ENCODE data around the gene DEFB112.

The DEFB112 gene

GRCh38 chr6:50049829-50050228, at the start of gene DEFB112:
Gene DEFB112 (minus strand): TSS chr6:50049929. CDS start chr6:50049869, 60 bp downstream.
- DNase-seq (ENCODE audit: low spot score), result no peak

GRCh38 chr6:50098641-50098993, 48.9 kb upstream of the DEFB112 start:
- no peak for DNase-seq (ENCODE audit: low spot score)

GRCh38 chr6:50097966-50098640, 48.4 kb upstream of the DEFB112 start:
- DNase-seq (ENCODE audit: low spot score), result no peak

- DNase-seq (ENCODE audit: low spot score), result no peak
Observed at GRCh38 chr6:50096296-50096695, 46.6 kb upstream of the DEFB112 start.

- DNase-seq (ENCODE audit: low spot score), result no peak
Observed at GRCh38 chr6:50093938-50094272, 44.2 kb upstream of the DEFB112 start.

GRCh38 chr6:50093116-50093937, 43.6 kb upstream of the DEFB112 start:
- DNase-seq (ENCODE audit: low spot score), result no peak

- DNase-seq (ENCODE audit: low spot score), result no peak
Observed at GRCh38 chr6:50091641-50092040, 41.9 kb upstream of the DEFB112 start.

- no peak for DNase-seq (ENCODE audit: low spot score)
Observed at GRCh38 chr6:50089911-50090310, 40.2 kb upstream of the DEFB112 start.

GRCh38 chr6:50087231-50087954, 37.7 kb upstream of the DEFB112 start:
- DNase-seq (ENCODE audit: low spot score), result no peak

- no peak for DNase-seq (ENCODE audit: low spot score)
Observed at GRCh38 chr6:50077385-50077784, 27.7 kb upstream of the DEFB112 start.

- DNase-seq (ENCODE audit: low spot score), result no peak
Observed at GRCh38 chr6:50076431-50076830, 26.7 kb upstream of the DEFB112 start.

GRCh38 chr6:50071921-50072320, 22.2 kb upstream of the DEFB112 start:
- DNase-seq (ENCODE audit: low spot score), result no peak

GRCh38 chr6:50070101-50070500, 20.4 kb upstream of the DEFB112 start:
- DNase-seq (ENCODE audit: low spot score), result no peak

- no peak for DNase-seq (ENCODE audit: low spot score)
Observed at GRCh38 chr6:50062051-50062450, 12.3 kb upstream of the DEFB112 start.

- no peak for DNase-seq (ENCODE audit: low spot score)
Observed at GRCh38 chr6:50056242-50056641, 6.5 kb upstream of the DEFB112 start.

GRCh38 chr6:50047026-50047425, 2.7 kb downstream of the DEFB112 start:
- DNase-seq (ENCODE audit: low spot score), result no peak

- DNase-seq (ENCODE audit: low spot score), result no peak
Observed at GRCh38 chr6:50030777-50031562, 18.8 kb downstream of the DEFB112 start.

- no peak for DNase-seq (ENCODE audit: low spot score)
Observed at GRCh38 chr6:50030350-50030749, 19.4 kb downstream of the DEFB112 start.

GRCh38 chr6:50025258-50025657, 24.5 kb downstream of the DEFB112 start:
- DNase-seq (ENCODE audit: low spot score), result no peak

GRCh38 chr6:50021894-50022293, 27.8 kb downstream of the DEFB112 start, which contains the start of gene DEFB110:
Gene DEFB110 (minus strand): TSS chr6:50021994. CDS start chr6:50021935, 59 bp downstream.
- no peak for DNase-seq (ENCODE audit: low spot score)

- DNase-seq (ENCODE audit: low spot score), result no peak
Observed at GRCh38 chr6:50007819-50008218, 41.9 kb downstream of the DEFB112 start.

- no peak for DNase-seq (ENCODE audit: low spot score)
Observed at GRCh38 chr6:50003139-50003538, 46.6 kb downstream of the DEFB112 start.
